Stimulated activated CD4-positive, alpha-beta T cell treated with anti-CD3 and anti-CD28 coated beads, Interleukin-15, amount 100 ng/mL, for 24 hours (primary cell): Measurements from ENCODE around the gene CHCHD2.
"Not testable (repeated sequence)": the region's sequence is repeated elsewhere in the genome, so short reads cannot be mapped to it uniquely, and the experiment has no call there.

Experiments
- DNase-seq: peaks from one replicate; pipeline ENCODE4 v3.0.0-alpha.2; 2020

The CHCHD2 gene

GRCh38 chr7:56106108-56107073 is at the start of gene CHCHD2:
CHCHD2 (minus strand) TSS chr7:56106476; CDS start chr7:56106413, 63 bp downstream.
- DNase-seq = peak; percentile 95

- not testable (repeated sequence) for DNase-seq
Measured at GRCh38 chr7:56131062-56131461, 24.8 kb upstream of the CHCHD2 start.

- DNase-seq = no peak
Measured at GRCh38 chr7:56127241-56127975, 21.1 kb upstream of the CHCHD2 start.

- DNase-seq = no peak
Measured at GRCh38 chr7:56125831-56126230, 19.6 kb upstream of the CHCHD2 start.

GRCh38 chr7:56124981-56125380 is 18.7 kb upstream of the CHCHD2 start:
- DNase-seq = no peak

GRCh38 chr7:56121440-56121839 is 15.2 kb upstream of the CHCHD2 start:
- DNase-seq = no peak

- DNase-seq = no peak
Measured at GRCh38 chr7:56115852-56116538, 9.7 kb upstream of the CHCHD2 start, which contains the start of gene NUPR2. NUPR2 (minus strand) TSS chr7:56116417; CDS start chr7:56116314, 103 bp downstream.

- not testable (repeated sequence) for DNase-seq
Measured at GRCh38 chr7:56112244-56112643, 6.0 kb upstream of the CHCHD2 start.

- no peak for DNase-seq
Measured at GRCh38 chr7:56110611-56111010, 4.3 kb upstream of the CHCHD2 start.

- no peak for DNase-seq
Measured at GRCh38 chr7:56107954-56108258, 1.6 kb upstream of the CHCHD2 start.

- DNase-seq = peak; percentile 43
Measured at GRCh38 chr7:56105508-56105907, 768 bp downstream of the CHCHD2 start.

- DNase-seq = not testable (repeated sequence)
Measured at GRCh38 chr7:56104138-56104537, 2.1 kb downstream of the CHCHD2 start.

GRCh38 chr7:56099653-56100052 is 6.6 kb downstream of the CHCHD2 start:
- no peak for DNase-seq

- not testable (repeated sequence) for DNase-seq
Measured at GRCh38 chr7:56098187-56099008, 7.9 kb downstream of the CHCHD2 start.

GRCh38 chr7:56097700-56098099 is 8.6 kb downstream of the CHCHD2 start:
- DNase-seq = no peak

- DNase-seq = no peak
Measured at GRCh38 chr7:56092789-56093531, 13.3 kb downstream of the CHCHD2 start, which contains the start of gene PHKG1. PHKG1 (minus strand) TSS chr7:56092952; CDS start chr7:56088941, 4,011 bp downstream.

- DNase-seq = not testable (repeated sequence)
Measured at GRCh38 chr7:56092388-56092787, 13.9 kb downstream of the CHCHD2 start.

GRCh38 chr7:56091591-56091990 is 14.7 kb downstream of the CHCHD2 start:
- no peak for DNase-seq

GRCh38 chr7:56087445-56087844 is 18.8 kb downstream of the CHCHD2 start:
- DNase-seq = no peak

- DNase-seq = no peak
Measured at GRCh38 chr7:56086761-56087160, 19.5 kb downstream of the CHCHD2 start.

GRCh38 chr7:56083150-56083785 is 23.0 kb downstream of the CHCHD2 start:
- no peak for DNase-seq
